T-cell (primary cell): ENCODE measurements around the gene CACNA1E. TPM values are rescaled to one million over a fixed set of nuclear protein-coding genes. Genes with fewer than 3 reads are reported as not detected.

Experiments
- ATAC-seq, 4 experiments: fragments of 200-7000 bp in 3 of 4; fragments of 150-1000 bp in 1 of 4; cut with Tn5 transposase; replicated peaks in 1 of 4; 1 replicate in 3 of 4; 2 replicates in 1 of 4; pipeline ENCODE4 v1.10.0; 2021; ENCODE audit warnings: moderate library complexity in 3 of 4, mild to moderate bottlenecking in 2 of 4, moderate number of reproducible peaks in 1 of 4
- CTCF ChIA-PET, 2 donors: fragments of 300-600 bp; sonication (Branson Sonifier 250); formaldehyde crosslinking; loops; one replicate each; lab custom pipeline; 2022; ENCODE audit warnings: antibody characterized with exemption in 2 of 2; lab: Charles Lee
- POLR2A ChIA-PET, 2 donors: fragments of 300-600 bp; sonication (Branson Sonifier 250); formaldehyde crosslinking; loops; one replicate each; lab custom pipeline; 2022; ENCODE audit warnings: antibody characterized with exemption in 2 of 2; lab: Charles Lee
- DNase-seq, 35 experiments: peaks; one replicate each; pipeline versions ENCODE4 v3.0.0 to v3.0.0-alpha.2; 2013 to 2023
- H3K27ac ChIP-seq: one replicate; pipeline ENCODE4 v1.5.1; 2013; ENCODE audit warnings: low read length
- H3K27me3 ChIP-seq, 2 experiments: replicated peaks in 1 of 2; 1 replicate in 1 of 2; 2 replicates in 1 of 2; pipeline versions ENCODE4 v1.6.1 to v1.7.0; 2013; ENCODE audit warnings: low read length in 1 of 2, mixed read lengths in 1 of 2; ENCODE audit not compliant: control insufficient read depth in 2 of 2, insufficient read depth in 2 of 2; ENCODE audit errors: extremely low read depth in 1 of 2
- H3K36me3 ChIP-seq, 2 donors: 1 replicate in 1 of 2; 2 replicates in 1 of 2; pipeline versions ENCODE4 v1.6.1 to v1.7.0; 2013; ENCODE audit warnings: low read length in 1 of 2; ENCODE audit not compliant: control insufficient read depth in 2 of 2, insufficient read depth in 1 of 2; ENCODE audit errors: extremely low read depth in 1 of 2
- H3K4me1 ChIP-seq, 2 experiments: 1 replicate in 1 of 2; 2 replicates in 1 of 2; pipeline versions ENCODE4 v1.6.1 to v1.7.0; 2013; ENCODE audit warnings: low read length in 2 of 2, mixed read lengths in 1 of 2; ENCODE audit not compliant: insufficient read depth in 2 of 2, control insufficient read depth in 1 of 2; ENCODE audit errors: extremely low read depth in 1 of 2
- H3K4me3 ChIP-seq, 2 donors: 1 replicate in 1 of 2; 2 replicates in 1 of 2; pipeline versions ENCODE4 v1.5.1 to v1.7.0; 2013; ENCODE audit warnings: mild to moderate bottlenecking in 2 of 2, low read length in 1 of 2, moderate library complexity in 1 of 2; ENCODE audit not compliant: control insufficient read depth in 1 of 2; ENCODE audit errors: extremely low read depth in 1 of 2
- H3K9me3 ChIP-seq: 2 replicates; pipeline ENCODE4 v1.7.0; 2013
- H3K27ac Mint-ChIP-seq, 2 donors: one replicate each; pipeline ENCODE4 v1.8.0; 2020 to 2021; ENCODE audit warnings: mild to moderate bottlenecking in 2 of 2, mixed read lengths in 2 of 2
- H3K27me3 Mint-ChIP-seq, 2 donors: one replicate each; pipeline ENCODE4 v1.8.0; 2021 to 2022; ENCODE audit warnings: mixed read lengths in 2 of 2
- H3K36me3 Mint-ChIP-seq: one replicate; pipeline ENCODE4 v1.8.0; 2021; ENCODE audit warnings: mixed read lengths
- H3K4me1 Mint-ChIP-seq, 3 donors: one replicate each; pipeline ENCODE4 v1.8.0; 2020 to 2022; ENCODE audit warnings: mixed read lengths in 3 of 3, mild to moderate bottlenecking in 1 of 3
- H3K4me3 Mint-ChIP-seq, 3 donors: one replicate each; pipeline ENCODE4 v1.8.0; 2020 to 2022; ENCODE audit warnings: mild to moderate bottlenecking in 3 of 3, mixed read lengths in 3 of 3, moderate library complexity in 3 of 3
- H3K9me3 Mint-ChIP-seq, 3 donors: one replicate each; pipeline ENCODE4 v1.8.0; 2020 to 2022; ENCODE audit warnings: mixed read lengths in 3 of 3
- WGBS: methylation state at CpG from one replicate; pipeline ENCODE4 v1.1.5; 2013; ENCODE audit warnings: missing lambda C conversion rate; ENCODE audit not compliant: insufficient coverage; 5-methylcytosine and 5-hydroxymethylcytosine counted together
- total RNA-seq, 35 experiments: library from RNA in 6 of 35; stranded (reverse) in 6 of 35; fragments of 120-200 nt in 1 of 35; gene quantifications; one replicate each; pipeline versions ENCODE4 v1.2.1 to v1.2.4 and lab custom pipeline; 2013 to 2026

The CACNA1E gene
- total RNA-seq, 5 donors from 2014 or later (not counting 1 experiment from before 2014, with no cell fraction given): 0.03 to 0.10 (median 0.03) TPM; not detected in 2

GRCh38 chr1:181504399-181504842 is 21.1 kb downstream of the CACNA1E start:
- H3K4me1 ChIP-seq: no peaks in the 10 kb centered on the region
- Mint-ChIP-seq H3K4me3 (no peak overlapping the region), H3K27me3 (peaks cover 3 to 36% of the 10 kb centered on the region in 2 donors), H3K4me1 (no peaks in the 10 kb centered on the region), H3K9me3 (no peaks in the 10 kb centered on the region), H3K27ac (no peak overlapping the region), H3K36me3 (no peaks in the 10 kb centered on the region)
- no peak for ATAC-seq
- POLR2A ChIA-PET: no interaction called here
- H3K9me3 ChIP-seq: no peaks in the 10 kb centered on the region
- peak in 3 of 35 experiments; percentile 3 to 13 (median 4) for DNase-seq
- H3K27ac ChIP-seq: no peak overlapping the region
- peaks cover 0 to 10% of the 10 kb centered on the region in 2 experiments for H3K27me3 ChIP-seq
- CTCF ChIA-PET: interaction anchor here in 1 of 2 donors (0.6 kb wide), 1 partner anchor 18 kb away, joined by 3 read pairs; no protein-coding TSS in a partner anchor
- no CpG with 5 or more reads among the region's 4 CpGs for WGBS
- H3K4me3 ChIP-seq: no peak overlapping the region
- no peaks in the 10 kb centered on the region for H3K36me3 ChIP-seq

DNA sequence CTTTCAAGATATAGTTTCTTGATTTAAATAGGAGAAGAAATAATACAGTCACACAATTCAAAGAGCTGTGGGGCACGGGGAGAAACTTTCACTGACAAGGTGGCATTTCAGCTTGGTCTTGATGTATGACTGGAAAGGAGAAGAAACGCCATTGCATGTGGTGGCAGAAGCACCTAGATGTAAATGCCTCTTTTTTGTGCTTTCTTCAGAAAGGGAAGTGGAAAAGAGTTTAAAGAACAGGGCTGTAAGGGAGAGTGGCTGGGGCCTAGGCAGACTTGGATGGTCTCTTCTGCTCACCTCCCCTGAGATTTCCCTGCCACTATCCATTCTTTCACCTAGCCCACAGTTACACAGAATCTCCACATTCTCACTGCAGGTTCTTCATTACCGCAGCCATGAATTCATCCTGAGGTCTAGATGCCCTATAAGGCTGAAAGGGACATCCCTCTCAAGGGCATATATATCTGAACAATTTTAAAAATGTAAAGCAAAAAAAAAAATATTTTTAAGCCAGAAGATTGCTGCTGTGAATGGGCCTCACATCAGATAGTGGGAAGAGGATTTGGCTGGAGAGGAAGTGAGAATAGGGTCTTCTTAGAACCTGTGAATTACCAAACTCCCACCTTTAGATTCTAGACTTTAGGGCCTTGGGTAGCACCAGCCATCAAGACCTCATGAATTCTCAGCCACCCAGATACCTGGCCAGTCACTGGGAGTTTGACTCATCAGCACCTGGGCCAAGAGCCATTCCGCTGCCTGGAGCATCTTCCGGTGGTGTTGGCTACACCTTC is 23.4 kb downstream of the CACNA1E start:
- Histone ChIP-seq H3K9me3 (no peaks in the 10 kb centered on the region), H3K36me3 (no peaks in the 10 kb centered on the region), H3K27me3 (peaks cover 0 to 20% of the 10 kb centered on the region in 2 experiments), H3K4me3 (no peak overlapping the region), H3K4me1 (no peaks in the 10 kb centered on the region), H3K27ac (no peak overlapping the region)
- 27% methylated on average over 2 of the region's 5 CpGs for WGBS
- DNase-seq (no peak), ATAC-seq (no peak)
- H3K27me3 Mint-ChIP-seq: peaks cover 12 to 32% of the 10 kb centered on the region in 2 donors
- no peak overlapping the region for H3K4me3 Mint-ChIP-seq
- POLR2A ChIA-PET: no interaction called here
- no peaks in the 10 kb centered on the region for H3K36me3 Mint-ChIP-seq
- H3K4me1 Mint-ChIP-seq: no peaks in the 10 kb centered on the region
- CTCF ChIA-PET: interaction anchor here in 1 of 2 donors (1.0 kb wide), 1 partner anchor 40 kb away, joined by 3 read pairs; no protein-coding TSS in a partner anchor
- H3K27ac Mint-ChIP-seq: no peak overlapping the region
- H3K9me3 Mint-ChIP-seq: no peaks in the 10 kb centered on the region

DNA sequence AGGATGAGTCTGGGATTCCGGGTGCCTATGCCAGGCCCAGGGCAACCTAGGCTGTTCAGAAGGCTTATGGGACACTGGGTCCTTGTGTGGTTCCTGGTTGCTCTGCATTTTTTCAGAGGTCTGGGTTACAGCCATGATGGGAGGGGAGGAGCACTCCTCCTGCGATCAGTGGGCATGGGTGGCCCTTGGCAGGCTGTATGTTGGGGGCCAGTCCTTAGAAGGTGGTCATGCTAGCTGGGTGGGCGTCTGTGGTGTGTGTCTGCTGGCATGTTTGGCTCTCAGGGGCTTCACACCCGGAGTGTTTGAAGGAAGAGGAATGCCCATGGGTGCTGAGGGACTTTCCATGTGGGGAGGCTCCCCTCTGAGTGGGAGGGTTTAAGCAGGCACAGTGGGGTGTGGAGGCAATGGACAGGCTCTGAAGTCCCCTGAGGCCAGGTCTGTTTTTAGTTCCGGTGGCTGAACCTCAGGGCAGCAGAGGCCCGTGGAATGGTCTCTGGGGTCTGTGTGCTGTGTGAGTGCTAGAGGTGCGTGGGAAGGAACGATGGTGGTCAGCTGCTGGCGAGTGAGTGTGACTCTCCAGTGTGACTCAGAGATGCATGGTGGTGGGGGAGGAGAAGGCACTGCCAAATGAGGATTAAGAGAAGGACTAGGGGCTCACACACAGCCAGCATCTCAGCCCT is 25.3 kb downstream of the CACNA1E start:
- no peaks in the 10 kb centered on the region for H3K4me1 ChIP-seq
- 74% methylated on average over 9 of the region's 9 CpGs for WGBS
- no peak for DNase-seq
- no peak overlapping the region for H3K4me3 Mint-ChIP-seq
- H3K4me1 Mint-ChIP-seq: no peaks in the 10 kb centered on the region
- H3K36me3 ChIP-seq: no peaks in the 10 kb centered on the region
- ChIA-PET CTCF (interaction anchor here in 1 of 2 donors (0.6 kb wide), 1 partner anchor 1974 kb away, joined by 4 read pairs; no protein-coding TSS in a partner anchor), POLR2A (no interaction called here)
- peaks cover 15 to 20% of the 10 kb centered on the region in 2 donors for H3K27me3 Mint-ChIP-seq
- H3K4me3 ChIP-seq: no peak overlapping the region
- no peak overlapping the region for H3K27ac Mint-ChIP-seq
- H3K9me3 Mint-ChIP-seq: no peaks in the 10 kb centered on the region
- no peaks in the 10 kb centered on the region for H3K36me3 Mint-ChIP-seq
- no peak overlapping the region for H3K27ac ChIP-seq
- no peaks in the 10 kb centered on the region for H3K9me3 ChIP-seq
- ATAC-seq: no peak
- peaks cover 0 to 23% of the 10 kb centered on the region in 2 experiments for H3K27me3 ChIP-seq

DNA sequence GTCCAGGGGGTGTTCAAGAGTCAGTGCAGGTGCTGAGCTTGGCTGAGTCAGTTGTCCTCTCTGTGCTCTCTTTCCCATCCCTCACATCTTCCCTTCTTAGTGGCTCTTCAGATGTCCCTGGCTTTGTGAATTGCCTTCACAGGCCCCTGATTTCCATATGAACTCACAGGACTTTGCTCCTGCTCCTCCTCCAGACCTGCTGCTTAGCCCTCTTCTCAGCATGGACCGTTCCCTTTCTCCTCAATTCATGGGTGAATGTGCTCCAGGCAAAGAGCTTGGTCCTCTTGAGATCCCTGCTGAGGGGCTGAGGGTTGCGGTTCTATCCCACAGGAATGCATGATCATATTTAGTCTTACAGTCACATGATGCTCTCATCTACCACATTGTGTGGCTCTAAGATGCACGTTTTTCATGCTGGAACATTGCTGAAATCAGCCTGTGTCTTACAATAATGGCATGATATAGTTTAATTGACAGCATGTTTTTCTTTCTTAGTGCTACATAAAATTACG is 30.5 kb downstream of the CACNA1E start:
- ATAC-seq (no peak), DNase-seq (no peak)
- no peak overlapping the region for H3K27ac Mint-ChIP-seq
- Histone ChIP-seq H3K36me3 (no peaks in the 10 kb centered on the region), H3K4me1 (no peaks in the 10 kb centered on the region), H3K27me3 (peaks cover 0 to 25% of the 10 kb centered on the region in 2 experiments), H3K4me3 (no peak overlapping the region), H3K9me3 (no peaks in the 10 kb centered on the region), H3K27ac (no peak overlapping the region)
- H3K9me3 Mint-ChIP-seq: no peaks in the 10 kb centered on the region
- H3K4me1 Mint-ChIP-seq: no peaks in the 10 kb centered on the region
- H3K36me3 Mint-ChIP-seq: no peaks in the 10 kb centered on the region
- WGBS: no CpG with 5 or more reads among the region's 4 CpGs
- peaks cover 13 to 22% of the 10 kb centered on the region in 2 donors for H3K27me3 Mint-ChIP-seq
- POLR2A ChIA-PET: no interaction called here
- no peak overlapping the region for H3K4me3 Mint-ChIP-seq
- CTCF ChIA-PET: no interaction called here

DNA sequence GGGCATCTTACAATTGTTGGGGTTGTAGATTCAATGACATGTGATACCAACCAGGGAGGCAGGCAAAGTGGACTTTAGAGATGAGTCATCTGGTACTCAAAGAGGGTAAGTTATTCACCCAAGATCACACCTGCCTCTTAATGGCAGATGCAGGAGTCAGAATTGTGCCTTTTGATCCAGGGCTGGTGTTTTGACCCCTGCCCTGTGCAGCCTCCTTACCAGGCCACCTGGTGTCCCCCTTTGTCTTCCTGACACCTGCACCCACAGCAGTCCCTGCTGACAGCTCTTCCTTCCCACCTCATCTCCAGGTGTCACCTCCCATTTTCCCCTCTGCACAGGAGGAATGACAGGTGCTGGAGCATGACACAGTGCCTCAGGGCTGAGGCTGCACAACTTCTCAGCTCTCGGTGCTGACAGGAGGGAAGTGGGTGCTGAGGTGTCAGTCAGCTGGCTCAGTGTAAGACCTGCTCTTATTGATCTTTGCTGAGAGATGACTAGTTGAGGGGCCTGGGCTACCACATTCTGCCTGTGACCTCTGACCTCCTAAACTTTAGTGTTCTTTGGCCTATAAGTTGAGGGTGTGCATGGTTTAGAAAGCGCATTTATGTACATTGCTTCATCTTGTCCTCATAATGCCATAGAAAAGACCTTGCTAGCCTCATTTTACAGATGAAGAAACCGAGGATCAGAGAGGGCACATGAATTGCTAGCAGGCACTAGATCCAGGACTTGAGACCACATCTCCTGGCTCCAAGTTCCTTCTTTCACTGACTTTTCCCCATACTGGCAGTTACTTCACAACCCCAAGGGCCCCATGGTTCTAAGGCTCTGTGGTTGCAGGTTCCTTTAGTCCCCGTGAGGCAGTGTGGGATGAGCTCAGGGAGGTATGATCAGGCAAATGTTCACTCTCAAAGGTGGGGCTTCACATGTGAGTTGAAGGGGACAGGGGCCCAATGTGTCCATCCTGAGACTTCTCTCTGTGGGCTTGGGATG is 31.3 kb downstream of the CACNA1E start:
- Histone ChIP-seq H3K36me3 (no peaks in the 10 kb centered on the region), H3K27ac (no peak overlapping the region), H3K4me1 (no peaks in the 10 kb centered on the region), H3K4me3 (no peak overlapping the region), H3K9me3 (no peaks in the 10 kb centered on the region), H3K27me3 (peaks cover 0 to 21% of the 10 kb centered on the region in 2 experiments)
- 67% methylated on average over 1 of the region's 4 CpGs for WGBS
- no peak for DNase-seq
- H3K27ac Mint-ChIP-seq: no peak overlapping the region
- no peak for ATAC-seq
- POLR2A ChIA-PET: no interaction called here
- no peaks in the 10 kb centered on the region for H3K36me3 Mint-ChIP-seq
- H3K4me3 Mint-ChIP-seq: no peak overlapping the region
- peaks cover 18 to 21% of the 10 kb centered on the region in 2 donors for H3K27me3 Mint-ChIP-seq
- CTCF ChIA-PET: no interaction called here
- no peaks in the 10 kb centered on the region for H3K4me1 Mint-ChIP-seq
- no peaks in the 10 kb centered on the region for H3K9me3 Mint-ChIP-seq
